Loucy (cell line): ENCODE data around the gene RNLS.

Experiments used
- CTCF ChIP-seq: fragments of 200-600 bp; sonication (generic); conservative IDR thresholded peaks from 2 replicates; pipeline ENCODE4 v1.5.1; 2014; ENCODE audit warnings: mild to moderate bottlenecking, antibody characterized with exemption, low read length
- EZH2phosphoT487 ChIP-seq: fragments of 200-600 bp; IDR thresholded peaks from 2 replicates; pipeline ENCODE4 v1.6.1; 2018; ENCODE audit warnings: antibody characterized with exemption, mild to moderate bottlenecking, moderate library complexity, borderline replicate concordance

GRCh38 chr10:88541116-88541626 is 41.9 kb downstream of the RNLS start:
- TF ChIP-seq CTCF (no peak), EZH2phosphoT487 (no peak)
